GM18499 (cell line): Measurements from ENCODE around the gene SP100.
"Not testable (repeated sequence)": the region's sequence is repeated elsewhere in the genome, so short reads cannot be mapped to it uniquely, and the experiment has no call there.

Experiments
- ATAC-seq: cut with Tn5 transposase; IDR thresholded peaks from one replicate; pipeline ENCODE4 v1.9.1; 2021; ENCODE audit warnings: moderate number of reproducible peaks; ENCODE audit not compliant: insufficient read depth, unreplicated experiment

The SP100 gene

DNA sequence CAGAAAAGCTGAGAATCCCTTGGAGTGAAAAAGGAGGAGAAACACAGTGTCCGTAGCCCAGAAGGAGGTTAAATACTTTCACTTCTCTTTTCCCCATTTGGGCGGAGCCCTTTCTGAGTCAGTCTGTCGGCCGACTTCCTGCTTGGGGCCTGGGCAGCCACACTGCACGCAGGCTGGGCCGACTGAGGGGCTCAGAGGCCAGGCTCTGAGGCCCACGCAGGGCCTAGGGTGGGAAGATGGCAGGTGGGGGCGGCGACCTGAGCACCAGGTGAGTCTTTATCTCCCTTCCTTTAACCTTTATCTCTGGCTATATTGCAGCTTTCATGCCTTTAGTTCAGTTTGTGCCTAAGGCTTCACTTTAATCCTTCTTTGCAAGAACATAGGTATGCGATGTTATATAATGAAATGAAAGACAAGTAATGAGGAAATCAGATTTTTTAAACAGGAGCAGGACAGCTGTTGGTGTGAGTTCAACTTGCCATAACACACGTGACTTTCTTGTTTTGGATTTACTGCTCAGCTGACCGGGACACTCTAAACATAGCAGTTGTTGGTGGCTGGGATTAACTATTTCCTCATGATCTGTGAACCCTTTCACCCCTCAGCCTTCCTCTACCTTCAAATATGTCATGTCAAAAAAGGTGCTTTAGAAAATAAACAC lies at the start of gene SP100:
Gene SP100 (plus strand): TSS at position 141 of the 661 bp plus-strand sequence. CDS start 96 bp downstream, at position 237.
- peak; percentile 53 for ATAC-seq

DNA sequence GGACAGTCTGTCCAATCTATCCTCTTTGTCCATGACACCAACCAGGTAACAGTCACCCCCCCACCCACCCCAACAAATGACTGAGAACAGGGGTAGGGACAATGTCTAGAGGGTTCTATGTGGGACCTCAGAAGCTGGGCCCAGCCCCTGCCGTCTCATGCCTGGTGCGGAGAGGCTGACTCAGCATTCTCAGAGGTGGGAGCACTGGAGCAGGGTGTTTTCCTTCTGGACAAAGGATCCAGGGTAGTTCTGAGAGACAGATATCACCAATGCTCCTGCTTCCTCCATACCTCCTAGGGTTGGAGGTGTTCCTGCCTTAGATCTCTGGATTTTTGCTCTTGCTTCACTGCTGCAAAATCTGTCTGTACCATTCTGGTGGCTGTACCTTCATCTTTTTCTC lies 33.9 kb upstream of the SP100 start:
- no peak for ATAC-seq

DNA sequence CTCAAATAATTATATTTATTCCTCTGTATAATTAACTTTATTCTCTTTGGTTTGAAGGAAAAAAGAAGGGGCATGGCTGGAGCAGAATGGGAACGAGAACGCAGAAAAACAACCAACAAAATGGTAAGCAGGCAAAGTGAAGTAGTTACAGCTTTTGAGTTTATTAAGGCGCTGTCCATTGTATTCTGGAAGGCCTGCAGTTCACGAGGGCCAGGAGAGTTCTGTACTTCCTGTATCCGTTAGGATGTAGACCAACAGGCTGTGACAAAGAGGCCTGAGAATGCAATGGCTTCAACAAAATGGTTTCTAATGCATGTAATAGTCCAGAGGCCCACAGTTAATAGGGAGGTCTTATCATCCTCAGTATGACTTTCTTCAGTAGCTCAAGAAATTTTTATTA lies 32.5 kb upstream of the SP100 start:
- ATAC-seq, result no peak

DNA sequence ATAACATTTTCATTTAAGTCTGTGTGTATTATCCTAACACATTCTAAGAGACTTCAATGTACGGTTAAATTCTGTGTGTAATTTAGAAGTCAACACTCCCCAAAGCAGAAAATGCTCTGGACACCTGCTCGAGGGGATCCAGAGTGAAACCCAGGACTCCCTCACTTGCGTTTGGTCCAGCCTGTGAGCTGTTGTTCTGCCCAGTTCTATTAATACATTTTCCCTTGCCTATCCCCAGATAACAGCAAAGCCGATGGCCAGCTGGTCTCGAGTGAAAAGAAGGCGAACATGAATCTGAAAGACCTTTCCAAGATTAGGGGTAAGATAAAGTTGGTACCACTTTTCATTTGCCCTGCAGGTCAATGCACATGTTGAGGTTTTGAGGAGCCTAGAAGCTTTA lies 31.0 kb upstream of the SP100 start:
- no peak for ATAC-seq

DNA sequence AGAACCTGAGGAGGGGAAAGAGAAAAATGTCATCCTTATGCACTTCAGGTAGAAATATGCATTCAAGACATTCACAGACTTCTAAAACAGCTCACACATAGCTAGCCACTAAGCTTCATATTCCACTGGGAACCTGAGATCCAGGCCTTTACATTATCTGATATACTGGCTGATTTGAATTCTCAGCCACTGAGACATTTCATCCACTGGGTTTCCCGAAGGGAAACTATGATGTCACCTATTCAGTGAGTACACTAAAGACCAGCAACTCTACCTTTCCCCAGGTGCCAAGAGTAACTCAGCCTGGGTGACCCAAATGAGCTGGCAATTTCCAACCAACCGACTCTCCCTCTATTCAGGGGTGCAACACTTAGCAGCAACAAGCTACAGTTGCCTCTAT lies 21.7 kb upstream of the SP100 start:
- ATAC-seq, result no peak

DNA sequence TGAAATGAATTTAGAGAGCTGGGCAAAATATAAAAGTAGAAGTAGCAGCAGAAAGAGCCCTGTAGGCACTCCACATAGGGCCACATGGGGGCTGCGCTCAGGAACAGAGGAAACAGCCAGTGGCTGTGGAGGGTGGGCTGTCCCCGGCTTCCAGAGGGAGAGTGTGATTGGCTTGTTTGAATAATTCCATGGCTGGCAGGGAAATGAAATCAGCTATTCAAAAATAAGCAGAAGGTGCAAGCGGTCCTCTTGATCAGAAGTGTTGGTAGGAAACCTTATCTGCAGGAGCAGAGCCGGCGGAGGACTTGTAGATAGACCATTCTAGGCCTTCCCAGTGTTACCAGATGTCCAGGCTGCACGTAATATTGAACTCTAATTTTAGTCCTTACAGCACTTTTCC lies 17.3 kb upstream of the SP100 start:
- ATAC-seq, result not testable (repeated sequence)

DNA sequence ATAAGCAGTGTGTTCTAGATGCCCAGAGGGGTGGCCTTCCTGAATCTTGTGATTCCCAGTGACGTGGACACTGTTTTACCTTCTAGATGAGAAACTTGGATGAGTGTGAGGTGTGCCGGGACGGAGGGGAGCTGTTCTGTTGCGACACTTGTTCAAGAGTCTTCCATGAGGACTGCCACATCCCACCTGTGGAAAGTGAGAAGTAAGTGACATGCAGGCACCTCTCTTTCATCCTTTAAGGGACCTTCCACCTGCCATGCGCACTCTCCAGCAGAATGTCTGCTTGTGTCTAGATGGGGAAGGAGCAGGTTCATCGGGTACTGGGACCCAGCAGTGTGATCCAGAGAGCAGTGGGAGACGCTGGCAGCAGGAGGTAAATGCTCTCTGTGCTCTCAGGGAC lies 16.0 kb upstream of the SP100 start:
- no peak for ATAC-seq

DNA sequence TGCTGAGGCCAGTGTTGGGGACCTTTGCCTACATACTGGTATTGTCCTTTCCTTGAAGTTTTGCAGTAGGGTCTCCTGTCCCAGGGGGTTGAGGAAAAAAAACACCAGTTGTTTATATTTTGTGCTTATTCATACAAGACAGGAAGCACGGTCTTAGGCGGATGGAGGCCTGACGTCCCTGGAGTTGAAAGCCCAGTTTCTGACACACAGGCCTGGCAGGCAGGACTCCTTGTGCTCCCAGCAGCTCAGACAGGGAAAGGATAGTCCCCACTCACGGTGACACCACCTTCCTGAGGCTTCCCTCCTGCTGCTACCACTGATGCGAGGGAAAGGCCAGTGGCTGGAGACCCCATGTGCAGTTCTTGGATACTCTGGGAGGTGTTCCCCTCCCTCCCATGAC lies 15.5 kb upstream of the SP100 start:
- no peak for ATAC-seq

DNA sequence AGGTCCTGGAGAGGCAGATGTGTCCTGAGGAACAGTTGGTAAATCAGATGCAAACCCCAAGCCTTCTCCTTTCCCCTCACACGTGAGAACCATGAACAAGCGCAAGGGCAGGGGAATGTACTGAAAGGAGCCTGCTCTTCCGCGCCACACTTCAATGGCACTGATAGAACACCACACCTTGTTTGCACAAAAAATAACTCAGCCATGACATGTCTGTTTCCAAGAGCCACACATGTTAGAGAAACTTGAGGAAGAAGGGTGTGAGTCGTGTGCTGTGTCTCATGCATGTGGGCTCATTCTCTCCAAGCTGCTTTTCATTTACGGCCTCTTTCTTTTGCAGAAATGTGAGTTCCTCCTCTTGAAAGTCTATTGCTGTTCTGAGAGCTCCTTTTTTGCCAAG lies 15.0 kb upstream of the SP100 start:
- ATAC-seq, result not testable (repeated sequence)

DNA sequence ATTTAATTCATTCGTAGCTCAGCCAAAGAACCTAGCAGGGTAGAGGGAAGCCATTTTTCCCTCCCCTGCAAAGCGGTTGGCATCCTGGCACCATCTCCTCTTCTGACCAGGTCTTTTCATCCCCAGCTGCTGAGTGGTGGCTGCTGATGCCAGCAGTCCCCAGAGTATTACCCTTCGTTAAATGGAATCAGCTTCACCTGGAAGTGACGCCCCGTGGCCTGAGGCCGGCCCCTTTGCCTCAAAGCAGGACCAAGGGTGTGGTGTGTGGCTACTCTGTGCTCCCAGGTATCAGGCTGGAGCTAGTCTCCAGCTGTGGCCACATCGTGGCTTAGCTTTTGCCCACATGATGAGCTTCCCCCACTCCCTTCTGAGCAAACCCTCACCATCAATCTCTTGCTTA lies 12.3 kb upstream of the SP100 start:
- no peak for ATAC-seq

DNA sequence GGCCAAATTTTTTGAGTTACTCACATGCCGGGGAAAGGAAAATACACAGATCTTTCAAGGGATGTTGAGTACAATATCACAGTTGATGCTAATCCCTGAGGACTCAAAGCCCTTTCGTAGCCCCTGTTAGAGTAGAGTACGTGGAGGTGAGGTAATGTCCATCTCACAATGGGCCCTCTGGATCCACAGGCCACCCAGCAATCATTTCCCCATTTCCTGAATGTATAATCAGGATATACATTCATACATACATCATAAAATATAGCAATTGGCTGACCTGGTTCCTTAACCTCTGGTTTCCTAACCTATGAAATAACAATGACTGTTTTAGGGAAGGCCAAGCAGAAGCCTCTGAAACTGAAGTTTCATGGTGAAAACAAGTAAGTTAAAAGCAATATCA lies 10.2 kb upstream of the SP100 start:
- ATAC-seq, result no peak

DNA sequence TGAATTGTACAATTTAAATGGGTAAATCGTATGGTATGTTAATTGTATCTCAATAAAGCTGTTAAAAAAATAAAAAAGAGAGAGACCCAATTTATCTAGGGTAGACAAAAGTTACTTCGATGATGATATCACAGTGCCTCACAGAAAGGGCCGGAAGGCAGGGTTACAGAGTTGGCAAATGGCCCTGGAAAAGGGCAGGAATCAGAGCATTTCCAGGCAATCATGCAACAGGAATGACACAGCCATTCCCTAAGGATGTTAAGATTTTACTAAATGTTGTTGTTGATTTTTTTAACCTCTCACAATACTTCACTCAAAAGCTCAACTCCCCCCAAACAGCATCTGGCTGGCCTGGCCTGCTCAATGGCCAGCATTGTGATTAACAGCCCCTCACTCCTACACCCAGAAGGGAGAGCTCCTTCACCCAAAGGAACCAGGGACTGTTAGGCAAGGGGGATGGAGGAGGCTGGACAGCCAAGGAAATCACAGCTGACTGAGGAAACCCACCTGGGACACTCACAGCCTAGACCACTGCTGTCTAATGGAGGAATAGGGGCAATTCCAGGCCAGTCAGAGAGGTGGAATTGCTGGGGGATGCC lies 7.7 kb upstream of the SP100 start:
- no peak for ATAC-seq

DNA sequence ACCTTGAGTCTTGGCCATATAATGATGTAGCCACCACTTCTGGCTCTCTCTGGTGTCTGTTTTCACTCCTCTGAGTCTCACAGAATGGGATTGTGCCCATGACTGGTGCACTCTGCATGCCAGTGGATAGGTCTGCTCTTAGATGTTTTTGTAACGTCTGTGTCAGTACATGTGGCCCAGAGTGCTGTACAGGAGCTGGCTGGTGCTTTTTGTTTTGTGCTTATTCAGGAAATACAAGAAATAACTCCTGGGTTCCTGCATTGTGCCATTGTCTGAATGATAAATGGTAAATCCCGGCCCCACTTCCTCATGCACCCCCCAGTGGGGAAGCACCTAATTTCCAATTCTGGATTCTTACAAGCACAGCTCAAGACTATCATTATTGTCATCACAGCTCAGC lies 6.7 kb upstream of the SP100 start:
- not testable (repeated sequence) for ATAC-seq

DNA sequence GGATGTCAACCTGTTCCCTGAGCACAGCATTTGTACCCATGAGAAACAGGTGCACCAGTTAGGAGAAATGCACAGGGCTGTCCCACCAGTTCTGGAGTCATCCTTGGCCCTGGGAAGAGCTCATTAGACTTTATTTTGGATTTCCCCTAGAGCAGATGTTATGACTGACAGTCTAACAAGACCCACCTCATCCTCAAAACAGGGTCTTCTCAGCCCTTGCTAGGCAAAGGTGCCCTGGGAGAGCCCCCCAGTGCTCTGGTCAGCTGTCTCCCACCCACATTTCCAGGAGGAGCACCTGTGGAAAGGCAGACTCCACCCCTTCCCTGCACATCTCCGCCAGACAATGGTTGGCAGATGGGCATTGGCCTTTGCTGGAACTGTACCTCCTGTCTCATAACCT lies 5.7 kb upstream of the SP100 start:
- ATAC-seq, result no peak

DNA sequence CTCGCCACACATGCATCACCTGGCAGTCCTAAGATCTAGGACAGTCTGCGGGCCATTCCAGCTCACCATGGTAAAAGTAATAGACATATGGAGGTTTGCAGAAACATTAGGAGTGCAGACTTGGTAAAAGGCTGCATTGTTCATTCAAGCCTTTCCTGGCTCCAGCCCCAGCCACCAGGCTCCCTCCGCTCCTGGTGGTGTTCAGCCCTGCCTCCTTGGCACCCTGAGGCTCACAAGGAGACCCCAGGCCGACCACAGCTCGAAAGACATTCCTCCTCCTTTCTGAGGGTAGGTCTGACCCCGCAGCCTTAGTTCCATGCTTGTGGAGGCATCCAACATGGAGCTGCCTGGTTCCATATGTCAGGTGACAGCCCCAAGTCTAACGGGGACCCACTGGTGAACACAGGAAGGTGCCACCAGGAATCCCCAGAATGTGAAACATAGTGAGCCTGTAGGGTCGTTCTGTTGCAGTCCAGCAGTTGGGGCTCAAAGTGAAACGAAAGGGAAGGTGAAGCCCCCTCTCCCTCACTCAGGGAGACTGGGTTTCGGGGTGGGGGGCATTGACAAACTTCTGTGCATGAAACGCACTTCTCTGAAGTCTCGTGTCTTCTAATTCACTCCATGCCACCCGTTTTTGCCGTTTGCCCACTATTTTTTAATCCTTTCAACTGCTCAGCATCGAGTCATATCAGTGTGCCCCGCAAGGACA lies 5.0 kb upstream of the SP100 start:
- ATAC-seq, result no peak

DNA sequence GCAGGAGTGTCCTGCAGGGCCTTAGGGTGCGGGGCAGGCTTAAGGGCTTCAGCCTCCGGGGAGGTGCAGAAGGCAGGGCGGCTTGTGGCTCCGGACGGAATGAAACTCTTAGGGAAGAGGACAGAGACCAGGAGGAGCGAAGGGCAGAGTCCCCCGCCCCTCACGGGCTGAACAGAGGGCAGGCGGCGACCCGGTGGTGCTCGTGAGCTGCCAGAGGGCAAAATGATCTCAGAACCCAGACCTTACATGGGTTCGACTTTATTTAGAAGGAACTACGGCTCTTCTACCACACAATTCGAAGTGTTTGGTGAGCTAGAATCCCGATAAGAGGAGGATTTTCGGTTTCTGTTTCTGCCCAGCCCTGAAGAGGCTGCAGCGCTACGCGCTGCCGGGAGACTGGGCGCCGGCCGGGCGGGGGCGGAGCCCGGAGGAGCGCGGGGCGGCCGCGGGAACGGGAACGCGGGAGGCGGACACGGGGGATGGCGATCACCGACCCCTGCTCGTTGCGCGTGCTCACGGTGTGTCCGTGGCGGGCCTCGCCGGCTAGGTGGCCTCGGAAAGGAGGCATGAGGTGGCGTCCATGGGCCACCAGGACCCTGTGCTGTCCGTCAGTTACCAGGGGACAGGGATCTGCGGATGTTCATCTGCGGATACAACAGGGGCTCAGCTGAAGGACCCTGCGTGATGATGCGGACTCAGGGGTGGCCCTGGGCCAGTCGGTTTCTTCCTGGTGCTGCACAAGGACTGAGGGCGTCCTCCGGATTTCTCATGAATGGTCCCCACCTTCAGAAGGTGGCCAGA lies 4.2 kb upstream of the SP100 start:
- no peak for ATAC-seq

DNA sequence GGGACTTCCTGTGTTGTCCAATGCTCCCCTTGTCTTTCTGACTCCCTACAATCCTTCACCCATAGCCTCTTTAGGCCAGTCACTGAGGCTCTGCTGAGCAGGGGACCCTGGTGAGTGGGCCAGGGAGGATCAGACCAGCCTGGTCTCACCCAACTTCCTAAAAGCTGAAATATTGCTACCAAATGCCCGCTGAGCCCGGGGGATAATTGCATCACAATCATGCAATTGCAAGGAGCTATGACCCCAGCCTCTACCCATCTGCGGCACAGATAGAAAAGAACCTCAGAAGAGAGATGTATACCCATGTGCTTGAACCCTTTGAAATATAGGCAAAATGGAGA lies 3.7 kb upstream of the SP100 start:
- ATAC-seq, result no peak

DNA sequence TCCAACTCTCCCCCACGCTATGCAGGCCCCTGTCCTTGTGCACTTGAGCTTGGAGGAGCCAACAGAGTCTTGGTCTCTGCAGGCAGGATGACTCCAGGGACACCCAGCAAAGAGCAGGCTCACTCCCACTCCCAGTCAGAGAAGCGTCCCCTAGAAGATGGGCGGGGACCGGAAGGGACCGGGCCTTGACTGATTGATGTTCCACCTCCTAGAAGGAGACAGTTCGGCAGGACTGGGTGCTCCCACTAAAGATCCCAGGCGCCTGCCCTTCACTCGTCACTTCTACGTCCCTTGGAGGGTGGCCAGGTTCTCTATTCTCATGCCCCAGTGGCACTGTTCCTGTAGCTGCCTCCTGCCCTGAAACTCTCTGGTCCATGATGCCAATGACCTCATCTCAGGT lies 3.2 kb upstream of the SP100 start:
- no peak for ATAC-seq

DNA sequence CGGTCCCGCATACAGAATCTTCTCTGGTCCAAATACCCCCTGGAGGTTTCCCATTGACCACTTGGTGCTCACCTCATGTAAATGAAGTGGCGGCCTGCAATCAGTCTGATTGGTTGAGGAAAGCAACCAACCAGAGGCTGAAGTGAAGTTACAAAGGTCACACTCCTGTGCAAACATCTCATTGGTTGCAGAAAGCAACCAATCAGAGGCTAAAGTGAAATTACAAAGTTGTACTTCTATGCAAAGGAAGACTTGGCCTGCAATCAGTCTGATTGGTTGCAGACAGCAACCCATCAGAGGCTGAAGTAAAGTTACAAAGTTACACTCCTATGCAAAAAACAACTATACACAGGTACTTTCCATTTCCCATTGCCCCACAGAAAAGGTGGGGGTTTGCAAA lies 2.5 kb upstream of the SP100 start:
- ATAC-seq, result no peak

DNA sequence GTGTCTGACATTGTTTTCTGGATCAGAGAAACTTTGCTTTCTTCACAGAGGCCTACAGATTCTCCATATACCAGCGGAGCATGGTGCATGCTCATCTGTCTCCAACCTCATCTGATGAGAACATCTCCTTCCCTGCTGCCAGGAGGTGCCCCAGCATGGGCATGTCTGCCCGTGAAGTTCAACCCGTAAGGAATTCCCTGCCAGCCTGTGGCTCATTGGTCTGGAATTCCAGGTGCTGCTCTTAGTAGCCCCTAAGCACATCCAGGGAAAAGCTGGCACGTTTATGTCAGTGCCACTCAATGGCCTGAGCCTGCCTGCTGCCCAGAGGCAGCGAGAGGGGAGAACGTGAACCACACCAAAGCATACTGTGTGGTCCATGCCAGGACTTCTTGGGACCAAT lies 1.7 kb upstream of the SP100 start:
- no peak for ATAC-seq

DNA sequence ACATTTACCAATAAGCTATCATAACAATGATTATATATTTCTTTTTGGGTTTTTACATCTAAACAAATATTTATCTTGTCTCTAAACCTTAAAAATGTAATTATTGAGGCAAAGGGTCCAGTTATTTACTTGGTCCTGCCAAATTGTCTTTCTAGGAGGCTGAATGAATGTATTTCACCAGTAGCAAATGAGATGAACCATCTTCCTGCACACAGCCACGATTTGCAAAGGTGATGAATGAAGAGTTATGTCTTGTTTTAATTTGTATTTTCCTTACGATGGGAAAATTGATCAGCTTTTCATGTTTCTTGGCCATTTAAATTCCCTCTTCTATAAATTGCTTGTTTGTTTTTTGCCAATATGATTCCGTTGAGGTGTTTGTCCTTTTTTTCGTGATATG lies 1.4 kb downstream of the SP100 start:
- no peak for ATAC-seq
